WTC11 (cell line): ENCODE data around the gene FRS2. TPM values are rescaled to one million over a fixed set of nuclear protein-coding genes. Genes with fewer than 3 reads are reported as not detected.

Experiments
- ATAC-seq: fragments of 200-7000 bp; cut with Tn5 transposase; 2 replicates; pipeline ENCODE4 v1.10.0; 2021; ENCODE audit warnings: mild to moderate bottlenecking, moderate library complexity
- CTCF ChIA-PET: fragments of 300-600 bp; sonication (Branson Sonifier 250); formaldehyde crosslinking; loops from one replicate; lab custom pipeline; 2021; ENCODE audit warnings: antibody characterized with exemption; lab: Charles Lee
- POLR2A ChIA-PET: fragments of 350-600 bp; sonication (Branson Sonifier 250); formaldehyde crosslinking; loops from one replicate; lab custom pipeline; 2021; ENCODE audit warnings: antibody characterized with exemption; lab: Charles Lee
- DNase-seq: peaks from one replicate; pipeline ENCODE4 v3.0.0; 2021; ENCODE audit warnings: low spot score
- H3K27ac Mint-ChIP-seq: 2 replicates; pipeline ENCODE4 v1.8.0; 2021; ENCODE audit warnings: mixed read lengths
- H3K27me3 Mint-ChIP-seq: 2 replicates; pipeline ENCODE4 v1.8.0; 2021; ENCODE audit warnings: low read depth, mild to moderate bottlenecking, moderate library complexity, mixed read lengths
- H3K36me3 Mint-ChIP-seq: 2 replicates; pipeline ENCODE4 v1.8.0; 2021; ENCODE audit warnings: mixed read lengths
- H3K4me1 Mint-ChIP-seq: 2 replicates; pipeline ENCODE4 v1.8.0; 2022; ENCODE audit warnings: mixed read lengths
- H3K4me3 Mint-ChIP-seq: 2 replicates; pipeline ENCODE4 v1.8.0; 2021; ENCODE audit warnings: mild to moderate bottlenecking, moderate library complexity, mixed read lengths
- H3K9me3 Mint-ChIP-seq: 2 replicates; pipeline ENCODE4 v1.8.0; 2021; ENCODE audit warnings: mixed read lengths
- ARID4B ChIP-seq: sonication (generic); formaldehyde crosslinking; IDR thresholded peaks from 2 replicates; pipeline ENCODE4 v1.8.0; 2023; ENCODE audit warnings: missing genetic modification reagents, mild to moderate bottlenecking, borderline replicate concordance
- EMX1 ChIP-seq: fragments of 250-450 bp; sonication (Bioruptor Pico); IDR thresholded peaks from 2 replicates; pipeline ENCODE4 v1.8.0; 2021; ENCODE audit warnings: mild to moderate bottlenecking
- ESRRA ChIP-seq: sonication (generic); formaldehyde crosslinking; IDR thresholded peaks from 2 replicates; pipeline ENCODE4 v1.8.1; 2022; ENCODE audit warnings: mild to moderate bottlenecking, missing genetic modification reagents, borderline replicate concordance
- FOXP1 ChIP-seq: sonication (generic); formaldehyde crosslinking; IDR thresholded peaks from 2 replicates; pipeline ENCODE4 v1.8.0; 2022; ENCODE audit warnings: missing genetic modification reagents, mild to moderate bottlenecking, moderate library complexity, borderline replicate concordance
- GABPB1 ChIP-seq: sonication (generic); formaldehyde crosslinking; IDR thresholded peaks from 2 replicates; pipeline ENCODE4 v1.8.1; 2023; ENCODE audit warnings: mild to moderate bottlenecking, missing genetic modification reagents
- GRHL2 ChIP-seq: fragments of 250-450 bp; sonication (Bioruptor Pico); IDR thresholded peaks from 2 replicates; pipeline ENCODE4 v1.8.0; 2022; ENCODE audit warnings: mild to moderate bottlenecking, moderate library complexity; ENCODE audit not compliant: insufficient replicate concordance, severe bottlenecking
- HMGA2 ChIP-seq: fragments of 250-450 bp; sonication (Bioruptor Pico); IDR thresholded peaks from 2 replicates; pipeline ENCODE4 v1.4.0; 2021; ENCODE audit warnings: mild to moderate bottlenecking, moderate library complexity
- HMGXB4 ChIP-seq: sonication (generic); formaldehyde crosslinking; IDR thresholded peaks from 2 replicates; pipeline ENCODE4 v1.8.1; 2023; ENCODE audit warnings: mild to moderate bottlenecking, moderate library complexity, missing genetic modification reagents
- IRF2 ChIP-seq: sonication (generic); formaldehyde crosslinking; IDR thresholded peaks from 2 replicates; pipeline ENCODE4 v1.8.0; 2022; ENCODE audit warnings: low read depth, missing genetic modification reagents, borderline replicate concordance
- JUN ChIP-seq: sonication (generic); formaldehyde crosslinking; IDR thresholded peaks from 2 replicates; pipeline ENCODE4 v1.8.0; 2023; ENCODE audit warnings: mild to moderate bottlenecking, missing genetic modification reagents
- MLX ChIP-seq: sonication (generic); formaldehyde crosslinking; IDR thresholded peaks from 2 replicates; pipeline ENCODE4 v1.8.1; 2023; ENCODE audit warnings: mild to moderate bottlenecking, missing genetic modification reagents, moderate library complexity
- NFATC4 ChIP-seq: fragments of 250-450 bp; sonication (Bioruptor Pico); IDR thresholded peaks from 2 replicates; pipeline ENCODE4 v1.9.0; 2021; ENCODE audit warnings: mild to moderate bottlenecking
- NR1H2 ChIP-seq: sonication (generic); formaldehyde crosslinking; IDR thresholded peaks from 2 replicates; pipeline ENCODE4 v1.9.0; 2021; ENCODE audit warnings: mild to moderate bottlenecking, moderate library complexity, missing genetic modification reagents
- OVOL2 ChIP-seq: fragments of 250-450 bp; sonication (Bioruptor Pico); IDR thresholded peaks from 2 replicates; pipeline ENCODE4 v1.9.0; 2021; ENCODE audit warnings: mild to moderate bottlenecking, borderline replicate concordance
- PRRX2 ChIP-seq: fragments of 250-450 bp; sonication (Bioruptor Pico); IDR thresholded peaks from 2 replicates; pipeline ENCODE4 v1.8.0; 2021; ENCODE audit warnings: mild to moderate bottlenecking
- SMAD3 ChIP-seq: sonication (generic); formaldehyde crosslinking; IDR thresholded peaks from 2 replicates; pipeline ENCODE4 v1.8.0; 2022; ENCODE audit warnings: missing genetic modification reagents, mild to moderate bottlenecking, borderline replicate concordance
- SMAD4 ChIP-seq: sonication (generic); formaldehyde crosslinking; IDR thresholded peaks from 2 replicates; pipeline ENCODE4 v1.8.0; 2022; ENCODE audit warnings: mild to moderate bottlenecking, missing genetic modification reagents
- TCF7 ChIP-seq: sonication (generic); formaldehyde crosslinking; IDR thresholded peaks from 2 replicates; pipeline ENCODE4 v1.8.0; 2022; ENCODE audit warnings: mild to moderate bottlenecking, low read depth, missing genetic modification reagents, moderate library complexity
- TEAD1 ChIP-seq: sonication (generic); formaldehyde crosslinking; IDR thresholded peaks from 2 replicates; pipeline ENCODE4 v1.8.0; 2022; ENCODE audit warnings: mild to moderate bottlenecking, missing genetic modification reagents
- ZNF121 ChIP-seq: sonication (generic); formaldehyde crosslinking; IDR thresholded peaks from 2 replicates; pipeline ENCODE4 v1.8.0; 2023; ENCODE audit warnings: missing genetic modification reagents
- ZNF425 ChIP-seq: fragments of 250-450 bp; sonication (Bioruptor Pico); conservative IDR thresholded peaks from 2 replicates; pipeline ENCODE4 v1.9.0; 2021; ENCODE audit warnings: mild to moderate bottlenecking
- total RNA-seq: library from RNA; stranded (reverse); gene quantifications from 3 replicates; pipeline ENCODE4 v1.2.3, GENCODE V29; 2021

FRS2 gene
- total RNA-seq, 1 experiment from 2014 or later: 26.1 TPM

GRCh38 chr12:69511469-69512267 lies 41.5 kb downstream of the FRS2 start:
- TF ChIP-seq HMGA2 (CRISPR knock-in tag): no peak
- TF ChIP-seq SMAD3 (CRISPR knock-in tag): no peak
- TF ChIP-seq OVOL2 (CRISPR knock-in tag): no peak
- no peak for TF ChIP-seq HMGXB4 (CRISPR knock-in tag)
- no peak for TF ChIP-seq TEAD1 (CRISPR knock-in tag)
- no peak for TF ChIP-seq MLX
- TF ChIP-seq JUN (CRISPR knock-in tag): no peak
- no peak for TF ChIP-seq GABPB1 (CRISPR knock-in tag)
- no peak overlapping the region for H3K4me3 Mint-ChIP-seq
- POLR2A ChIA-PET: no interaction called here
- DNase-seq (no peak), ATAC-seq (no peak)
- no peaks in the 10 kb centered on the region for H3K9me3 Mint-ChIP-seq
- CTCF ChIA-PET: no interaction called here
- H3K36me3 Mint-ChIP-seq: no peaks in the 10 kb centered on the region
- H3K4me1 Mint-ChIP-seq: peaks cover 65% of the 10 kb centered on the region
- H3K27ac Mint-ChIP-seq: no peak overlapping the region
- H3K27me3 Mint-ChIP-seq: no peaks in the 10 kb centered on the region

GRCh38 chr12:69512820-69513219 lies 42.6 kb downstream of the FRS2 start:
- Mint-ChIP-seq H3K4me3 (no peak overlapping the region), H3K4me1 (peaks cover 64% of the 10 kb centered on the region), H3K27ac (no peak overlapping the region), H3K27me3 (no peaks in the 10 kb centered on the region), H3K9me3 (no peaks in the 10 kb centered on the region)
- POLR2A ChIA-PET: no interaction called here
- ATAC-seq (no peak), DNase-seq (no peak)
- TF ChIP-seq ZNF425 (CRISPR knock-in tag) (no peak), EMX1 (CRISPR knock-in tag) (no peak)
- TF ChIP-seq, all 79 proteins: peak for 0
- no peaks in the 10 kb centered on the region for H3K36me3 Mint-ChIP-seq
- CTCF ChIA-PET: interaction anchor here (1.4 kb wide), 1 partner anchor 58 kb away, joined by 3 read pairs; no protein-coding TSS in a partner anchor

GRCh38 chr12:69513297-69513696 lies 43.1 kb downstream of the FRS2 start:
- ATAC-seq: no peak
- no peak for DNase-seq
- Mint-ChIP-seq H3K27me3 (no peaks in the 10 kb centered on the region), H3K36me3 (no peaks in the 10 kb centered on the region), H3K27ac (no peak overlapping the region), H3K9me3 (no peaks in the 10 kb centered on the region), H3K4me3 (no peak overlapping the region), H3K4me1 (peaks cover 64% of the 10 kb centered on the region)
- ChIA-PET POLR2A (no interaction called here), CTCF (interaction anchor here (0.6 to 1.4 kb wide), 2 partner anchors 58 to 106 kb away, joined by 3 to 4 read pairs; no protein-coding TSS in a partner anchor)
- TF ChIP-seq IRF2 (CRISPR knock-in tag) (no peak), SMAD4 (CRISPR knock-in tag) (no peak), ZNF121 (CRISPR knock-in tag) (no peak), PRRX2 (CRISPR knock-in tag) (no peak), ESRRA (no peak)
- TF ChIP-seq, all 79 proteins: peak for 0

GRCh38 chr12:69514111-69514510 lies 43.9 kb downstream of the FRS2 start:
- H3K36me3 Mint-ChIP-seq: no peaks in the 10 kb centered on the region
- H3K27me3 Mint-ChIP-seq: no peaks in the 10 kb centered on the region
- no peaks in the 10 kb centered on the region for H3K9me3 Mint-ChIP-seq
- DNase-seq (no peak), ATAC-seq (no peak)
- POLR2A ChIA-PET: no interaction called here
- peaks cover 58% of the 10 kb centered on the region for H3K4me1 Mint-ChIP-seq
- CTCF ChIA-PET: interaction anchor here (0.6 kb wide), 1 partner anchor 105 kb away, joined by 4 read pairs; no protein-coding TSS in a partner anchor
- H3K27ac Mint-ChIP-seq: no peak overlapping the region
- no peak overlapping the region for H3K4me3 Mint-ChIP-seq
- TF ChIP-seq NFATC4 (CRISPR knock-in tag) (no peak), GRHL2 (CRISPR knock-in tag) (no peak), FOXP1 (CRISPR knock-in tag) (no peak), ARID4B (CRISPR knock-in tag) (no peak), NR1H2 (CRISPR knock-in tag) (no peak), TCF7 (no peak)
